ENCODE data around the gene CAPN8.

The CAPN8 gene

GRCh38 chr1:223702735-223703667 is 37.5 kb upstream of the CAPN8 start:
- DNase-seq (ENCODE audit: low read depth in 2 of 2, low spot score in 1 of 2), result no peak

DNA sequence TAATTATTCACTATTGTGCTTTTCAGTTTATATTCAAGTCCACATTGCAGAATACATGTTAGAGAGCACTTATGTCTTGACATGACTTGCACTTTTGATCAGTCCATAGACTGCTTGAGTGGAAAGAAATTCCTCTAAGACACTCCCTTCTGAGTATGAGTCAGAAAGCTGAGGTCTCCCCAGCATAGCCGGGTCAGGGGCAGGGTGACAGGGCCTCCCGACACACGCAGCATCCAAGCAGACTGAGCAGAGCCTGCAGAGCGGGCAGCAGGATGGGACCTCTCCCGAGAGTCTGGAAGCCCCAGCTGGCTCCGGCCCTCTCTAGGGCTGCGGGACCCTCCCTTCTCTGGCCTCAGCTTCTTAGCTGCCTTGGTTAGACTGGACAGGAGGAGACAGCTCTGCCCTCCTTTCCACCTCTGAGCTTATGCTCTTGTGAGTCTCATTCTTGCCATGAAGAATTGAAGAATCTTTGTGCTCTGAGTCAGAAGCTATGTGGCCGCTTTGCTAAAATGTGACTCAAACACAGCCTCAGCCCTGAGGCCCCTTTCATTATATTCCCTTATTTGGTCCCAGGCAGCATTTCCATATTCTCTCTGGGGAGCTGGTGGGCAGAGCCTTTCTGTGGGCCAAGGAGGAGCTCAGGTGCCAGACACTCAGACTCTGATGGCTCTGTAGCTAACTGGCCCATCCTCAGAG is 35.6 kb upstream of the CAPN8 start:
- DNase-seq (ENCODE audit: low read depth in 2 of 2, low spot score in 1 of 2), result no peak

DNA sequence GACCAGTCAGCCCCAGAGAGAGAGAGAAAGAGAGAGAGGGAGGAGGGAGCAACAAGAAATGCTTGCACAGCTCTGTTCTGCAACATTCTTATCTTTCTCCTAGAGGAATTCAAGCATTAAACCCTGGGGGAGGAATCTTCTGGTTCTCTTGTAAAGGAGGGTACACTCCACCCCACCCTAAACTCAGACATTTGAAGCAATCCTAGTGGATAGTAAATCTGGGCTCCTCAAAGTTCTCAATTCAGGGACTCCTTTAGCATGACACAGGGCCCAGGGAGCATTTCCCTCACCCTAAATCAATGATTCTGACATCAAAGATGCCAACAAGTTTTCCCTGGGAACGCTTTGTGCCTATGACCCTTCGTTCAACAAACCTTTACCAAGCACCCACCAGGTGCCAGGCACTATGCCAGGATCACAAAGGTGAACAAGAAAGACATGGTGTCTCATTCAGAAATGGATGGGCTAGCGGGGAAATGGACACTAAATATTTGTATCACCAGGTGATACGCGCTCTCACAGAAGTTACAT is 35.0 kb upstream of the CAPN8 start:
- no peak for DNase-seq (ENCODE audit: low read depth in 2 of 2, low spot score in 1 of 2)

GRCh38 chr1:223695941-223696340 is 30.4 kb upstream of the CAPN8 start:
- DNase-seq (ENCODE audit: low read depth in 2 of 2, low spot score in 1 of 2), result no peak

- no peak for DNase-seq (ENCODE audit: low read depth in 2 of 2, low spot score in 1 of 2)
Measured at GRCh38 chr1:223695014-223695548, 29.6 kb upstream of the CAPN8 start.

DNA sequence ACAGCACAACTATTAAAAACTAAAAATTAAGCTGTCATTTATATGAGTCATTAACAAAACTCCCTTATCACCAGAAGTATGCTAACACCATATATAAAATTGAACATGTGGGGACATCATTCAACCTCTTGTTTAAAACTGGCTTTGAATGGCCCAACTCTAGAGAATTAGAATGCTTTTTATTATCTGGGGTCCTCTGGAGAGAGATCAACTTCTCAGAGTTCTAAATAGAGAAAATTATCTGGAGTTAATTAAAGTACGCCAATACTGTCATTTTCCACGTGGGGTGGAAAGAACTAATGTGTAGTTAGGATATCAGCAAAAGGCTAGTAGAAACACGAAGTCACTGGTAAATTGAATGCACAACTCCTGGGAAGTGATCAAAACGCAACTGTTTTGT is 25.6 kb upstream of the CAPN8 start:
- no peak for DNase-seq (ENCODE audit: low read depth in 2 of 2, low spot score in 1 of 2)

DNA sequence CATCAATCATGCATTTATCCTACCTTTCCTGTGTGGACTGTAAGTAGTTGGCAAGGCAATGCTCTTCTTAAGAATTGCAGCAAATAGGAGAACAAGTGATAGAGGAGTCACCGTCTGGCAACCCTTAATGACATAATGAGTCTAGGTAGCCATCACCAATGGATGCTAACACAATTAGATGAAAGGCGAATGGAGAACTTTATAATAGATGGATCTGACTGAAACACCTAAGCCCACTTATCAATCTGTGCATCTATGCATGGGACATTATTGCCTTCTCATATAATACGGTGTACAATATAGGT is 18.9 kb upstream of the CAPN8 start:
- DNase-seq (ENCODE audit: low read depth in 2 of 2, low spot score in 1 of 2), result no peak

DNA sequence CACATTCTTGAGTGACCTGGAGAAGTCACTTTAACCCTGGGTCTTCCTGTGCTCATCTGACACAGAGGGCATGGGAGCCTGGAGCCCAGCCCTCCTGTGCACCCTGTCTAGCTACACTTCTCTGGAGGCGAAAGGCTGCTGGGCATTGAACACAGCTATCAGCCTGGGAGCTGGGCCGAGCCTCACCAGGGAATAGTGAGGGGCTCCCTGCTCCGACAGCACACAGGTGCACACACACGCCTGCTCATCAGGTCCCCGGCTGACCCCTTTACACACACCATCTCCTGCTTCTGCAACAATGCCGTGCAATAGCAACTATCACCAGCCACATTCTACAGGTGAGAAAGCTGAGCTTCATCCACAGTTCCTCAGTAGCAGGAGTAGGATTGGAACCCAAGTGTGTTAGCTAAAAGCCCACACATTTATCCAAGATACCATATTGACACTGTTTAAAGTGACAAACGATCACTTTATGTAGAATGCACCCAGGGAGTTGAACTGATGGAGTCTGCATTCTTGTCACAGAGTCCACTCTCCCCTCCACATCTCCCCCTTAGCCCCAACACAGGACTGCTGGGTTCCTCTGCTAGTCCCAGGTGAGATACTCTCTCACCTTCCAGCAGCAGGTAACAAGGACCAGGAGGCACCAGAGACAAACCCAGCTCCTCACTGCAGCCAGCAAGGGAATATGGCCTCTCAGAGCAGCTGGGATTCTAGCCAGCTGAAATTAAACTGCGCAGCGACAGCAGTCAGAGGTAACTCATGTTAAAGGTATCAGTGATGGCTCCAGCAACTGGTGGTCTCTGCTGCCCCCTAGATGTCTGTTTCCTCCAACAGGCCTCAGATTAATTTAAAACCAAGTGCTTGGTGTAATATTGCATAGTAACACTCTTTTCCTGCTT is 18.3 kb upstream of the CAPN8 start:
- DNase-seq (ENCODE audit: low read depth in 2 of 2, low spot score in 1 of 2), result peak; percentile 23 to 33

- no peak for DNase-seq (ENCODE audit: low read depth in 2 of 2, low spot score in 1 of 2)
Measured at GRCh38 chr1:223682502-223682901, 17.0 kb upstream of the CAPN8 start.

GRCh38 chr1:223680188-223680587 is 14.7 kb upstream of the CAPN8 start:
- DNase-seq (ENCODE audit: low read depth in 2 of 2, low spot score in 1 of 2), result no peak

GRCh38 chr1:223678841-223679240 is 13.3 kb upstream of the CAPN8 start:
- DNase-seq (ENCODE audit: low read depth in 2 of 2, low spot score in 1 of 2), result no peak

- no peak for DNase-seq (ENCODE audit: low read depth in 2 of 2, low spot score in 1 of 2)
Measured at GRCh38 chr1:223674119-223674890, 8.8 kb upstream of the CAPN8 start.

DNA sequence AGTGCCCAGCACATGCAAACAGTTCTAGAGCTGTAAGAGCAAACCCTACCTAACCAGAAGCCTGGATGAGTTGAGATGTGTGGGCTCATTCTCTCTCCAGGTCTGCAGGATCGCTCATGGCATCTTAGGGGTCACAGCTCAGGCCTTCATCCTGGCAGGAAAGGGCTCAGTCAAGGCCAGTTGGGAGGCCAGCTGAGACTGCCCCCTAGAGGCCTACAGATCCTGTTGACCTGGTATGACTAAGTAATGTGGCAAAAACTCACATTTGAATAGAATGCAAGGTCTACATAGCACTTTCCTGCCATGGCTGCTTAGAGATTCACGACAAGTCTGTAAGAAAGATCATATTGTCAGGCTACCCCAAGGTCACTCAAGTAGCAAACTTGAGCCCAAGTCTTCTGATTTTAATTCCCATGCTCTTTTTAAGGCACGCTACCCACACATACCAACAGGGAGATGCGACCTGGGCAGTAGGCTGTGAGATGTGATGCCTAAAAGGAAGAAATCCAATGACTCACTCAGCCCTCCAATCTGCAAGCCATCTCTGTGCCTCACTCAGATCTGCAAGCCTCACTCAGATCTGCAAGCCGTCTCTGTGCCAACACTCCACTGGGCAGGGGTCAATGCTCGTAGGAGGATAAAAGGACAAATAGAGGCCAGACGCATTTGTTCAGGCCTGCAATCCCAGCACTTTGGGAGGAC is 5.1 kb upstream of the CAPN8 start:
- no peak for DNase-seq (ENCODE audit: low read depth in 2 of 2, low spot score in 1 of 2)

DNA sequence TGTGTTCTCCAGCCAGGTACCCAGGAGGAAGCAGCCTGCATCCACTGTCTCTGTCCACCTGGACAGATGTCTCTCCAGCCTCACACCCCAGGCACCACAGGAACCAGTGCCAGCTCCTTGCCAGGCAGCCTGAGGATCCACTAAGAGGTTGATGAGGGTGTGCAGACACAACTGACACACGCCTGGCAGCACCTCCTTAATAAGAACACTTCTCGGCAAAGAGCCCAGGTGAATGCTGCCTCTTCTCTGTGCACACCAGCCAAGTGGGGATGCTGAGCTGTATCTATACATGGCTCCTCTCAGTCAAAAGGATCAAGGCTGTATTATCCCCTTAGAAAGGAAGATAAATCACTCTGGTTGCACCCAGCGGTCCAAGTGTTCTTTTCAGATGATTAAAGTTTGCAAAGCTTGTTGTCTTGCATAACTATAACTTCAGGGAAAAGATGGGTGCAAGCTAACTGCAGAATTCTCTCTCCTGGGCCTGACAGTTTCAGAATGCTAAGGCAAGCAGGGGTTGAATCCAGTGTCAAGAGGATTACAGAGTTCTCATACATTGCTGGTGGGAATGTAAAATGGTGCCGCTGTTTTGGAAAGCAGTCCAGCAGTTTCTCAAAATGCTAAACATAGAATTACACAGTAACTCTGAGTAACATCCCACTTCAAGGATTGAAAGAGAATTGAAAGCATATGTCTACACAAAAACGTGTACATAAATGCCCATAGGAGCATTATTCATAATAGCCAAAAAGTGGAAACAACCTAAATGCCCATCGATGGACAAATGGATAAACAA is 3.7 kb upstream of the CAPN8 start:
- DNase-seq (ENCODE audit: low read depth in 2 of 2, low spot score in 1 of 2), result no peak

DNA sequence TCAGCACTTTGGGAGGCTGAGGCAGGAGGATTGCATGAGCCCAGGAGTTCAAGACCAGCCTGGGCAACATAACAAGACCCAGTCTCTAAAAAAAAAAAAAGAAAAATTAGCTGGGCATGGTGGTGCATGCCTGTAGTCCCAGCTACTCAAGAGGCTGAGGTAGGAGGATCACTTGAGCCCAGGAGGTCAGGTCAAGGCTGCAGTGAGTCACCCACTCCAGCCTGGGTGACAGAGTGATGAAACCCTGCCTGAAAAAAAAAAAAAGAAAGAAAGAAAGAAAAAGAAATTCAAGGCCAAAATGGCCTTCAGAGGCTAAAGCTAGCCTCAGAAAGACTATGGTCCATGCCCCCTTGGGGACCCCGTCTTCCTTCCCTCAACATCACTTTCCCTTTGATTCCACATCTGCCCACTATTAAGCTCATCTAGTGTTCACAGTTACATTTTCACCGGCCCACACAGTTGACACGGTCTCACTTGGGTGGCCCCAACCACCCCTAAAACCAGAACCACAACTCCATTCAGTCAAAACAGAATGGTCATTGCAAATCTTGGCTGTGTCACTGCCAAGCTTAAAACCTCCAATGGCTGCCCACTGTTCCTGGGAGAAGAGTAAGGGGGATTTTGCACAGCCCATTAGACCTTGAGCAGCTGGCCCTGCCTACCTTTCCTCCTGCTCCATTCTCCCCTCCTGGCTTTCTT is 2.1 kb upstream of the CAPN8 start:
- no peak for DNase-seq (ENCODE audit: low read depth in 2 of 2, low spot score in 1 of 2)

DNA sequence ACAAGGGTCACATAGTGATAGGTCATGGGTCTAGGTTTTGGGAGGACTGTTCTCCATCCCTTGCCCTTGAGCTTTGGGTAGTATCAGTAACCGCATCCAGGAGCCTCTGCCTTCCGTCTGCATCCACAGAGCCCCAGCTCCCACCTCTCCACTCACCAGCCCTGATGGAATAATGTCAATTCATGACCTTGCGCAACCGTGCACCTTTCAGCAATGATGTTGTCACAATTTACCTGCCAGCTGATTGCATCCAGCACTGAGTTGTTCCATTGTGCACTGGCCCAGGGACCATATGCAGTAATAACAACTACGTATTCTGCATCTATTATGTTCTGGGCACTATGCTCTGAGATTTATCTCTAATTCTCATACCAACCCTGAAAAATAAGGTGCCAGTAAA is 1.4 kb downstream of the CAPN8 start:
- DNase-seq (ENCODE audit: low read depth in 2 of 2, low spot score in 1 of 2), result no peak

DNA sequence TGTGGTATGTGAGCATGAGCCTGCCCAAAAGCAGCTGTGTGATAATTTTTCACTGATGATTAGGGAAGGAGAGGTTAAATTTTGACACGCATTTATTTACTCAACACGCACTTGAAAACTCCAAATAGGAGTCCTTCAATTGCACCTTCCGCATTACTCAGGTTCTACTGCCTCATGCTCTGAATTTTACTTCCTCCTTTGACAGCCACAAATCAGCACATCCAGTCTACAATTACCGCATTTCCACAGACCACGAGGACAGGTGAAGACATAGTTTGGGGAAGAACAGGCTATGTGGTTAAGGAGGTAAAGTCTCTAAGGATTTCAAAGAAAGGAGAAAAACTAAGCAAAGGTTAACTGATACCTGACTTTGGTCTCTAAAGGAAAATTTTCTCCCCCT is 2.6 kb downstream of the CAPN8 start:
- DNase-seq (ENCODE audit: low read depth in 2 of 2, low spot score in 1 of 2), result no peak

GRCh38 chr1:223659711-223660110 is 5.8 kb downstream of the CAPN8 start:
- no peak for DNase-seq (ENCODE audit: low read depth in 2 of 2, low spot score in 1 of 2)
